ENCODE data around the gene PROSER3. TPM values are rescaled to one million over a fixed set of nuclear protein-coding genes. Genes with fewer than 3 reads are reported as not detected.

PROSER3 gene
- total and polyA plus RNA-seq, 2 donors (not counting 1 experiment from before 2014, with no cell fraction given): 26.0 to 61.0 TPM

DNA sequence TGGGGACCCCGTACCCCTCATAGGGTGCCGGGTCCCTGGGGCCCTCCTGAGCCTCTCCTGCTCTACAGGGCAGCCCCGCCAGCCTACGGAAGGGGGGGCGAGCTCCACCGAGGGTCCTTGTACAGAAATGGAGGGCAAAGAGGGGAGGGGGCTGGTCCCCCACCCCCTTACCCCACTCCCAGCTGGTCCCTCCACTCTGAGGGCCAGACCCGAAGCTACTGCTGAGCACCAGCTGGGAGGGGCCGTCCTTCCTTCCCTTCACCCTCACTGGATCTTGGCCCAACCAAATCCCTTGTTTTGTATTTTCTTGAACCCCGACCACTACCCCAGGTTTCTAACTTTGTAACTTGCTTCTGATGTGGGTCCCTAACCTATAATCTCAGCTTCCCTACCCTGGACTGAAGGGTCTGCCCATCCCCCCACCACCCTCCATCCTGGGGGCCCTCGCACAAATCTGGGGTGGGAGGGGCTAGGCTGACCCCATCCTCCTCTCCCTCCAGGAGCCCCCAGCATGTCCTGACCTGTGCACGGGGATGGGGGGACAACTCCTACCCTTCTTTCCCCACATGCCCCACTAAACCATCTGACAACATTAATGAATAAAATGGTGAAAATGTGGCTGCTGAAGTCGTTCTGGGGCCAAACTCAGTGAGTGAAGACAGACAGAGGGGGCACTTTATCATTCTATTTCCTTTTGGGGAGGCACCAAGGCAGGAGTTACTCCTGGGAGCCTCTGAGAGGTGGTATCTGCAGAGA, 30.4 kb downstream of the PROSER3 start:
- Histone ChIP-seq H4K20me1 (ENCODE audit: control insufficient read depth, insufficient read depth, low read length, poor library complexity, severe bottlenecking) (no peaks in the 10 kb centered on the region), H3K27me3 (replicated peaks in 1 of 4; ENCODE audit: control extremely low read depth in 1 of 4, control insufficient read depth in 3 of 4, insufficient read depth in 4 of 4, low read length in 3 of 4) (no peaks in the 10 kb centered on the region), H3K36me3 (replicated peaks in 1 of 2; ENCODE audit: control extremely low read depth in 1 of 2, control insufficient read depth in 1 of 2, extremely low read depth in 1 of 2, insufficient read depth in 2 of 2, low read length in 1 of 2) (no peaks in the 10 kb centered on the region), H3K9me3 (ENCODE audit: control extremely low read depth in 1 of 3, control insufficient read depth in 2 of 3, insufficient read depth in 1 of 3, low read length in 2 of 3) (no peaks in the 10 kb centered on the region), H3K4me3 (ENCODE audit: control extremely low read depth in 1 of 5, extremely low read depth in 1 of 5, insufficient read depth in 1 of 5, low read depth in 2 of 5, low read length in 4 of 5) (no peak overlapping the region), H3K9ac (ENCODE audit: low read length) (no peak overlapping the region), H3K27ac (ENCODE audit: low read length in 2 of 2) (no peak overlapping the region), H3K79me2 (ENCODE audit: control insufficient read depth, insufficient read depth, low read length) (no peaks in the 10 kb centered on the region), H2AFZ (ENCODE audit: insufficient read depth, low read depth, low read length, poor library complexity, severe bottlenecking) (no peak overlapping the region), H3K4me2 (replicated peaks; ENCODE audit: low read depth, low read length, poor library complexity, severe bottlenecking) (no peak overlapping the region), H3K4me1 (ENCODE audit: control insufficient read depth in 2 of 2, insufficient read depth in 2 of 2, low read length in 2 of 2) (no peaks in the 10 kb centered on the region)
- H3K27ac Mint-ChIP-seq: no peak overlapping the region
- ATAC-seq (ENCODE audit: low read depth) (no peak), DNase-seq (no peak)
- no peak overlapping the region for H3K4me3 Mint-ChIP-seq
- CTCF ChIA-PET: no interaction called here
- POLR2A ChIA-PET: no interaction called here
- TF ChIP-seq EZH2 (IDR thresholded peaks at IDR 0.05; ENCODE audit: borderline replicate concordance, insufficient read depth, low read depth, low read length, poor library complexity, severe bottlenecking): no peak
- TF ChIP-seq, protein P1, sequence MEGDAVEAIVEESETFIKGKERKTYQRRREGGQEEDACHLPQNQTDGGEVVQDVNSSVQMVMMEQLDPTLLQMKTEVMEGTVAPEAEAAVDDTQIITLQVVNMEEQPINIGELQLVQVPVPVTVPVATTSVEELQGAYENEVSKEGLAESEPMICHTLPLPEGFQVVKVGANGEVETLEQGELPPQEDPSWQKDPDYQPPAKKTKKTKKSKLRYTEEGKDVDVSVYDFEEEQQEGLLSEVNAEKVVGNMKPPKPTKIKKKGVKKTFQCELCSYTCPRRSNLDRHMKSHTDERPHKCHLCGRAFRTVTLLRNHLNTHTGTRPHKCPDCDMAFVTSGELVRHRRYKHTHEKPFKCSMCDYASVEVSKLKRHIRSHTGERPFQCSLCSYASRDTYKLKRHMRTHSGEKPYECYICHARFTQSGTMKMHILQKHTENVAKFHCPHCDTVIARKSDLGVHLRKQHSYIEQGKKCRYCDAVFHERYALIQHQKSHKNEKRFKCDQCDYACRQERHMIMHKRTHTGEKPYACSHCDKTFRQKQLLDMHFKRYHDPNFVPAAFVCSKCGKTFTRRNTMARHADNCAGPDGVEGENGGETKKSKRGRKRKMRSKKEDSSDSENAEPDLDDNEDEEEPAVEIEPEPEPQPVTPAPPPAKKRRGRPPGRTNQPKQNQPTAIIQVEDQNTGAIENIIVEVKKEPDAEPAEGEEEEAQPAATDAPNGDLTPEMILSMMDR (IDR thresholded peaks at IDR 0.05): no peak
- no peaks in the 10 kb centered on the region for H3K9me3 Mint-ChIP-seq (ENCODE audit: insufficient read depth)
- H3K4me1 Mint-ChIP-seq: no peaks in the 10 kb centered on the region
- intact Hi-C loops (cut with micrococcal nuclease): no loop called here
- peaks cover 3% of the 10 kb centered on the region for H3K27me3 Mint-ChIP-seq
- WGBS (ENCODE audit: insufficient coverage): 87% methylated on average over 3 of the region's 12 CpGs

DNA sequence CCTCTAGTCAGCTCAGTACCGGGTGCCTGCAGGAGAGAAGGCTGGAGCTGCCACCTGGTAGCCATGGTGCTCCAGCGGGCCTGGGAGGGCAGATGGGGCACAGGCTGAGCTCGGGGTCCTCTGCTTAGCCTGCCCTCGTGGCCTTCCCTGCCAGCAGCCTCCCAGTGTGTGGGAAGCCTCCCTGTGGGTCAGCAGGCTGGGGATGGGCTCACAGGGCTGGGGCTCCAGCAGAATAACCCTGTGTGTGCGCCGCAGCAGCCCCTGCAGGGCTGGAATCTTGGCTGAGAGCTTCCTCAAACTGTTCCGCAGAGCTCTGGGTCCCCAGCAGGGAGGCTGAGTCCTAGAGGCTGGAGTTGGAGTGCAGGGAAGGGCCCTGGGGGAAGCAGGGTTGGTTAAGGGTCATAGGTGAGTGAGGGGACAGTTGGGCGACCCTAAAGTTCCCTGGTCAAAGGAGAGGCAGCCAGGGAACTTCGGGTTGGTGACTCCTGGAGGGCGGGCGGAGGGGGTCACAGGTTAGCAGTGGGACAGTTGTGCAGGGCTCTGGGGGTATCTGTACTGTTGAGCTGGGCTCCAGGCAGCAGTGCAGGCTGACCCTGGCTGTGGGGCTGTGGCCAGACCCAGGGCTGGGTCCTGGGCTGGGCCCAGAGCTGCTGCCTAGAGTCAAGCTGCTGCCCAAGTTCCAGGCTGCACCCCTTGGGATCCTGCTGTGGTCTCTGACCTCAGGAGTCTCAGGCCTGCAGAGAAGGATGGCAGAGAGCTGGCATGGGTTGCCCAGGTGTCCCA, 31.4 kb downstream of the PROSER3 start:
- WGBS (ENCODE audit: insufficient coverage): 88% methylated on average over 11 of the region's 11 CpGs

More for the DNA sequence above, 31.4 kb downstream of the PROSER3 start:
- DNase-seq: no peak
- Histone ChIP-seq H3K79me2 (ENCODE audit: control insufficient read depth, insufficient read depth, low read length) (no peaks in the 10 kb centered on the region), H3K36me3 (replicated peaks in 1 of 2; ENCODE audit: control extremely low read depth in 1 of 2, control insufficient read depth in 1 of 2, extremely low read depth in 1 of 2, insufficient read depth in 2 of 2, low read length in 1 of 2) (no peaks in the 10 kb centered on the region), H3K27ac (ENCODE audit: low read length in 2 of 2) (no peak overlapping the region), H3K9ac (ENCODE audit: low read length) (no peak overlapping the region), H2AFZ (ENCODE audit: insufficient read depth, low read depth, low read length, poor library complexity, severe bottlenecking) (no peak overlapping the region), H3K4me2 (replicated peaks; ENCODE audit: low read depth, low read length, poor library complexity, severe bottlenecking) (no peak overlapping the region), H3K27me3 (replicated peaks in 1 of 4; ENCODE audit: control extremely low read depth in 1 of 4, control insufficient read depth in 3 of 4, insufficient read depth in 4 of 4, low read length in 3 of 4) (no peaks in the 10 kb centered on the region), H4K20me1 (ENCODE audit: control insufficient read depth, insufficient read depth, low read length, poor library complexity, severe bottlenecking) (no peaks in the 10 kb centered on the region), H3K9me3 (ENCODE audit: control extremely low read depth in 1 of 3, control insufficient read depth in 2 of 3, insufficient read depth in 1 of 3, low read length in 2 of 3) (no peaks in the 10 kb centered on the region), H3K4me1 (ENCODE audit: control insufficient read depth in 2 of 2, insufficient read depth in 2 of 2, low read length in 2 of 2) (no peaks in the 10 kb centered on the region), H3K4me3 (ENCODE audit: control extremely low read depth in 1 of 5, extremely low read depth in 1 of 5, insufficient read depth in 1 of 5, low read depth in 2 of 5, low read length in 4 of 5) (no peak overlapping the region)
- Mint-ChIP-seq H3K9me3 (ENCODE audit: insufficient read depth) (no peaks in the 10 kb centered on the region), H3K27me3 (peaks cover 7% of the 10 kb centered on the region), H3K4me3 (no peak overlapping the region), H3K4me1 (no peaks in the 10 kb centered on the region), H3K27ac (no peak overlapping the region)
- no peak for ATAC-seq (ENCODE audit: low read depth)
- intact Hi-C loops (cut with micrococcal nuclease): no loop called here
- POLR2A ChIA-PET: no interaction called here
- no peak for TF ChIP-seq EZH2 (IDR thresholded peaks at IDR 0.05; ENCODE audit: borderline replicate concordance, insufficient read depth, low read depth, low read length, poor library complexity, severe bottlenecking)
- TF ChIP-seq, protein P1 (IDR thresholded peaks at IDR 0.05): no peak
- CTCF ChIA-PET: interaction anchor here (0.5 kb wide), 1 partner anchor 27 kb away, joined by 3 read pairs; no protein-coding TSS in a partner anchor

All from B cell (primary cell).